ENCODE results near the gene PLEKHF1. TPM values are rescaled to one million over a fixed set of nuclear protein-coding genes. Genes with fewer than 3 reads are reported as not detected.

Gene PLEKHF1
- total RNA-seq, 4 donors from 2014 or later, result 28.6 to 49.1 (median 38.8) TPM

DNA sequence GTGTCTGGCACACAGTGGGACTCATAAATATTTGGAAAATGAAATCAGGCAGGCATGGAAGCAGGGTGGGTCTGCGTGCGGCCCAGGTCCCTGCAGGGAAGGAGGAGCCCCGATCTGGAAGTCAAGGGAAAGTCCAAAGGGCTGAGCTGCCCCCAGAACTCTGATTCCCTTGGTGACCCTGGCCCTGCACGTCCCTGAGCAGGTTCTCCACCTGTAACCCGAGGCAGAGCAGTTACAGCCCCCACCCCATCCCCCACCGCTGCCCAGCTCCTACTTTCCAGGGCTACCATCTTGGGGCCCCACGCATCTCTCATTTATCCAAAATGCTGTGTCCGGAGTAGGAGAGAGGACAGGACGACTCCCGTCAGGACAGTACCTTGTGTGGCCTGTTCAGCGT is 2.1 kb downstream of the PLEKHF1 start:
- Histone ChIP-seq H3K4me3 (peak overlapping the region in 1 of 2 donors; percentile 92), H3K9me3 (no peaks in the 10 kb centered on the region), H3K27me3 (no peaks in the 10 kb centered on the region), H3K4me1 (peaks cover 4 to 96% (median 60%) of the 10 kb centered on the region in 3 donors), H3K27ac (peak overlapping the region; percentile 74 to 94 (median 92)), H3K36me3 (no peaks in the 10 kb centered on the region)
- no peak for ATAC-seq
- WGBS, 2 donors (ENCODE audit: low coverage in 1 of 2), result 59 to 69% methylated on average over 7 to 9 of the region's 11 CpGs
- no peak for TF ChIP-seq EP300 (IDR thresholded peaks at IDR 0.05)
- no peak for TF ChIP-seq POLR2A (IDR thresholded peaks at IDR 0.05)
- TF ChIP-seq, protein P1, sequence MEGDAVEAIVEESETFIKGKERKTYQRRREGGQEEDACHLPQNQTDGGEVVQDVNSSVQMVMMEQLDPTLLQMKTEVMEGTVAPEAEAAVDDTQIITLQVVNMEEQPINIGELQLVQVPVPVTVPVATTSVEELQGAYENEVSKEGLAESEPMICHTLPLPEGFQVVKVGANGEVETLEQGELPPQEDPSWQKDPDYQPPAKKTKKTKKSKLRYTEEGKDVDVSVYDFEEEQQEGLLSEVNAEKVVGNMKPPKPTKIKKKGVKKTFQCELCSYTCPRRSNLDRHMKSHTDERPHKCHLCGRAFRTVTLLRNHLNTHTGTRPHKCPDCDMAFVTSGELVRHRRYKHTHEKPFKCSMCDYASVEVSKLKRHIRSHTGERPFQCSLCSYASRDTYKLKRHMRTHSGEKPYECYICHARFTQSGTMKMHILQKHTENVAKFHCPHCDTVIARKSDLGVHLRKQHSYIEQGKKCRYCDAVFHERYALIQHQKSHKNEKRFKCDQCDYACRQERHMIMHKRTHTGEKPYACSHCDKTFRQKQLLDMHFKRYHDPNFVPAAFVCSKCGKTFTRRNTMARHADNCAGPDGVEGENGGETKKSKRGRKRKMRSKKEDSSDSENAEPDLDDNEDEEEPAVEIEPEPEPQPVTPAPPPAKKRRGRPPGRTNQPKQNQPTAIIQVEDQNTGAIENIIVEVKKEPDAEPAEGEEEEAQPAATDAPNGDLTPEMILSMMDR (IDR thresholded peaks at IDR 0.05), result no peak
- TF ChIP-seq POLR2AphosphoS5 (IDR thresholded peaks at IDR 0.05), result no peak

DNA sequence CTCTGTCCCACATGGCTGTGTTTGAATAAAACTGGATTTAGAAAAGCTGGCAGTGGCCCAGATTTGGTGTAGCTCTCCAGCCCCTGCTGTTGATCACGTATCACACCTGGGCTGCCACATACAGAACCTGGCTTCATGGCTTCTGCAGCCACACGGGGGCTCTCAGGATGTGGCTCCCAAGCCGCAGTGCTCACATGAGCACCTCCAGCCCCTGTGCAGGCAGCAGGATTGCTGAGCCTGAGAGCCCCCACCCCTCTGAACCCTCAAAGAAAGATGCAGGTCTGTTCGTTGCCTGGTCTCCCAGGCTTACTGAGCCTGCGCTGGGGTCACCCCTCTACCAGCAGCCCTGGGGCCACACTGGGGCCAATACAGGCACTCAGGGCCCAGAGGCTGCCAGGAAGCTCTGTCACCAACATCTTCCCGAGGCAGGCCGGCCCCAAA is 2.7 kb downstream of the PLEKHF1 start:
- ATAC-seq, result no peak
- TF ChIP-seq EP300 (IDR thresholded peaks at IDR 0.05), result no peak
- TF ChIP-seq, protein P1 (IDR thresholded peaks at IDR 0.05), result no peak
- no peak for TF ChIP-seq POLR2A (IDR thresholded peaks at IDR 0.05)
- TF ChIP-seq POLR2AphosphoS5 (IDR thresholded peaks at IDR 0.05), result no peak
- 50% methylated on average over 1 of the region's 7 CpGs; no CpG with 5 or more reads in 1 of the 2 donors for WGBS, 2 donors (ENCODE audit: low coverage in 1 of 2)
- Histone ChIP-seq H3K27me3 (no peaks in the 10 kb centered on the region), H3K4me1 (peaks cover under 1 to 96% (median 56%) of the 10 kb centered on the region in 3 donors), H3K36me3 (no peaks in the 10 kb centered on the region), H3K9me3 (no peaks in the 10 kb centered on the region), H3K27ac (peak overlapping the region; percentile 74 to 94 (median 92)), H3K4me3 (peak overlapping the region in 1 of 2 donors; percentile 92)

DNA sequence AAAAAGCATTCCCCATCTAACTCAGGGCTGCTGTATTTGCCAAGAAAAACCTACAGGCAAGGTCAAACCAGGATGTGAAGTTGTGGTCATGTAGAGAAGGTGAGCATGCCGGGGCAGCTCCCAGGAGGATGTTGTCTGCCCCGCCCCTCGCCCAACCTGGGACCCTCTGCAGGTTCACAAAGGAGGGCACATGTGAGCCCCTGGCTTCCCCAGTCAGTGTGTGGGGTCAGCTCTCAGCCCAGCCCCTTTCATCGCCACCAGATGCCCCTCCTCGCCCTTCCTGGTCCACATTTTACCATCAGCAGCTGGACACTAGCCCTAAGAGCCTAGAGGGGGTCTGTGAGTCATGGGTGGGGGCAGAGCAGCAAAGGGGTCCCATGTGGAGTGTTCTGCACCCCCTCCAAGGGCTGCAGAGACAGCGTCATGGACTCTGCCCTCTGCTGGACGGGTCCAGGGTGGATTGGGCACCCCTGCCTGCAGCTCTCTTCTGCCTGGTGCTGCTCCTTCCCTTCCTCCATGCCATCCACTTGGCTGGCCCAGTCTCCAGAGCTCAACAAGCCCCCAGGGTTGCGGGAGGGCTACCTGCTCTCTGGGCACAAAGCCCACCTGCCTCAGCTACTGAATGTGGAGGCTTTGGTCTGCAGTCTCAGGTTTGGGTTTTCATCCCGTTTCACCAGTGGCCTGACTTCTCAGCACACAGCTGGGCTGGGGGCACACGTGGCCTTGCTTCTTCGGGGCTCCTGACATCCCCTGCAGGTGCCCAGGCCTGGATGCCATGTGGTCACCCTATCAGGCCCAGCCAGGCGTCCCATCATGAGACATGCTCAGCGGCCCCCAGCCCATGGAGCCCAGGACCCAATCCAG is 3.7 kb downstream of the PLEKHF1 start:
- H3K27ac ChIP-seq, result peak overlapping the region in 3 of 4 donors; percentile 39 to 94 (median 90)
- H3K27me3 ChIP-seq, result no peaks in the 10 kb centered on the region
- TF ChIP-seq, protein P1 (IDR thresholded peaks at IDR 0.05), result peak in 1 of 4 experiments; percentile 19
- TF ChIP-seq POLR2AphosphoS5 (IDR thresholded peaks at IDR 0.05), result no peak
- peaks cover 0 to 8% of the 10 kb centered on the region in 2 donors for H3K36me3 ChIP-seq
- 80 to 82% methylated on average over 3 to 5 of the region's 13 CpGs for WGBS, 2 donors (ENCODE audit: low coverage in 1 of 2)
- no peaks in the 10 kb centered on the region for H3K9me3 ChIP-seq
- peaks cover 0 to 93% (median 47%) of the 10 kb centered on the region in 3 donors for H3K4me1 ChIP-seq
- no peak for ATAC-seq
- H3K4me3 ChIP-seq, result no peak overlapping the region

DNA sequence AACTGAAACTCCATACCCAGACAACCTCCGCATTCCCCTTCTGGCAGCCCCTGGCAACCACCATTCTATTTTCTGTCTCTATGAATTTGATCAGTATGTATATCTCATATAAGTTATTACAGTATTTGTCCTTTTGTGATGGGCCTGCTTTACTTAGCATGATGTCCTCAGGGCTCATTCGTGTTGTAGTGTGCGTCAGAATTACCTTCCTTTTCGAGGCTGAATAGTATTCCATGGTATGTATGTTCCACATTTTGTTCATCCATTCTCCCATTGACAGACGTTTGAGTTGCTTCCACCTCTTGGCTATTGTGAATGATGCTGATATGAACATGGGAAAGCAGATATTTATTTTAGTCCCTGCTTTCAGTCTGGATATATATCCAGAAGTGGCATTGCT is 5.0 kb downstream of the PLEKHF1 start:
- H3K4me1 ChIP-seq, result peaks cover 0 to 94% (median 44%) of the 10 kb centered on the region in 3 donors
- no peak for ATAC-seq
- H3K27me3 ChIP-seq, result no peaks in the 10 kb centered on the region
- TF ChIP-seq POLR2A (IDR thresholded peaks at IDR 0.05) (no peak), POLR2AphosphoS5 (IDR thresholded peaks at IDR 0.05) (no peak), EP300 (IDR thresholded peaks at IDR 0.05) (no peak)
- TF ChIP-seq, protein P1 (IDR thresholded peaks at IDR 0.05), result no peak
- 90 to 92% methylated on average over 5 of the region's 5 CpGs for WGBS, 2 donors (ENCODE audit: low coverage in 1 of 2)
- peaks cover 0 to 21% of the 10 kb centered on the region in 2 donors for H3K36me3 ChIP-seq
- peak overlapping the region in 3 of 4 donors; percentile 17 to 94 (median 90) for H3K27ac ChIP-seq
- no peak overlapping the region for H3K4me3 ChIP-seq
- no peaks in the 10 kb centered on the region for H3K9me3 ChIP-seq

Data from gastroesophageal sphincter (tissue), 4 donors.